GM19463 (cell line): ENCODE data around the gene PCYT2.
A peak's percentile ranks its signal among the peaks of the same experiment; 100 is the strongest.

Experiments used
- ATAC-seq: cut with Tn5 transposase; IDR thresholded peaks from one replicate; pipeline ENCODE4 v1.9.1; 2021; ENCODE audit warnings: mild to moderate bottlenecking, moderate library complexity; ENCODE audit not compliant: unreplicated experiment

The PCYT2 gene

GRCh38 chr17:81877569-81877968, 33.6 kb downstream of the PCYT2 start:
- ATAC-seq, result no peak

GRCh38 chr17:81871387-81872230, 39.6 kb downstream of the PCYT2 start:
- peak; percentile 50 for ATAC-seq

GRCh38 chr17:81870981-81871386, 40.2 kb downstream of the PCYT2 start, which contains the start of gene ARHGDIA:
Gene ARHGDIA (minus strand): TSS chr17:81871337. CDS start chr17:81869930, 1,407 bp downstream.
- ATAC-seq, result peak; percentile 34

GRCh38 chr17:81870131-81870980, 40.8 kb downstream of the PCYT2 start:
- ATAC-seq, result peak; percentile 3

GRCh38 chr17:81869221-81870130, 41.7 kb downstream of the PCYT2 start:
- ATAC-seq, result no peak

GRCh38 chr17:81868674-81869220, 42.5 kb downstream of the PCYT2 start:
- no peak for ATAC-seq

GRCh38 chr17:81867991-81868673, 43.1 kb downstream of the PCYT2 start:
- no peak for ATAC-seq

- ATAC-seq, result no peak
These were observed 43.8 kb downstream of the PCYT2 start for GRCh38 chr17:81867170-81867990.

GRCh38 chr17:81866440-81867169, 44.6 kb downstream of the PCYT2 start:
- ATAC-seq, result no peak

GRCh38 chr17:81865733-81866439, 45.3 kb downstream of the PCYT2 start:
- no peak for ATAC-seq

GRCh38 chr17:81865358-81865732, 45.9 kb downstream of the PCYT2 start:
- ATAC-seq, result no peak

GRCh38 chr17:81863833-81864768, 47.1 kb downstream of the PCYT2 start:
- no peak for ATAC-seq

GRCh38 chr17:81863123-81863675, 48.0 kb downstream of the PCYT2 start:
- ATAC-seq, result no peak

- peak; percentile 77 for ATAC-seq
These were observed 50.2 kb downstream of the PCYT2 start for GRCh38 chr17:81860756-81861568.
